Rectal smooth muscle tissue (tissue), 1 donor: Measurements from ENCODE around the gene FMN1.

Experiments
- H3K27ac ChIP-seq: one replicate; pipeline ENCODE4 v1.7.0; 2013; ENCODE audit warnings: low read depth, low read length, inconsistent platforms
- H3K27me3 ChIP-seq: one replicate; pipeline ENCODE4 v1.7.0; 2013; ENCODE audit warnings: low read length; ENCODE audit not compliant: control insufficient read depth, insufficient read depth
- H3K36me3 ChIP-seq: one replicate; pipeline ENCODE4 v1.7.0; 2013; ENCODE audit warnings: low read length; ENCODE audit not compliant: control insufficient read depth, insufficient read depth
- H3K4me1 ChIP-seq: one replicate; pipeline ENCODE4 v1.7.0; 2013; ENCODE audit warnings: low read length; ENCODE audit not compliant: control insufficient read depth, insufficient read depth
- H3K4me3 ChIP-seq: one replicate; pipeline ENCODE4 v1.7.0; 2013; ENCODE audit warnings: low read length
- H3K9ac ChIP-seq: one replicate; pipeline ENCODE4 v1.7.0; 2013; ENCODE audit warnings: low read length

Gene FMN1

GRCh38 chr15:32739522-32740063, 454.9 kb downstream of the FMN1 start:
- Histone ChIP-seq H3K4me3 (no peak overlapping the region), H3K36me3 (no peaks in the 10 kb centered on the region), H3K4me1 (no peaks in the 10 kb centered on the region), H3K9ac (no peak overlapping the region), H3K27ac (no peak overlapping the region), H3K27me3 (no peaks in the 10 kb centered on the region)

DNA sequence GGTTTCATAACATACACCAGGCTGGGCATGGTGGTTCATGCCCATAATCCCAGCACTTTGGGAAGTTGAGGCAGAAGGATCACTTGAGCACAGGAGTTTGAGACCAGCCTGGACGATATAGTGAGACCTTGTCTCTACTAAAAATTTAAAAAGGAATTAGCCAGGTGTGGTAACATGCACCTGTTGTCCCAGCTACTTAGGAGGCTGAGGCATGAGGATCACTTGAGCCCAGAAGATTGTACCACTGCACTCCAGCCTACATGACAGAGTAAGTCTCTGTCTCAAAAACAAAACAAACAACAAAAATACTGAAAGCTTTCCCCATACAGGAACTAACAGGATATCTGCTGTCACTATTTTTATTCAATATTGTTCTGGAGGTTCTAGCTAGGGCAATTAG, 455.8 kb downstream of the FMN1 start:
- no peaks in the 10 kb centered on the region for H3K4me1 ChIP-seq
- H3K9ac ChIP-seq: no peak overlapping the region
- no peak overlapping the region for H3K4me3 ChIP-seq
- H3K27me3 ChIP-seq: no peaks in the 10 kb centered on the region
- no peak overlapping the region for H3K27ac ChIP-seq
- H3K36me3 ChIP-seq: no peaks in the 10 kb centered on the region

- no peaks in the 10 kb centered on the region for H3K4me1 ChIP-seq
- H3K27ac ChIP-seq: no peak overlapping the region
- no peak overlapping the region for H3K9ac ChIP-seq
- H3K36me3 ChIP-seq: no peaks in the 10 kb centered on the region
- H3K27me3 ChIP-seq: no peaks in the 10 kb centered on the region
- no peak overlapping the region for H3K4me3 ChIP-seq
Observed at GRCh38 chr15:32737304-32737703, 457.2 kb downstream of the FMN1 start.

- Histone ChIP-seq H3K36me3 (no peaks in the 10 kb centered on the region), H3K4me3 (no peak overlapping the region), H3K27ac (no peak overlapping the region), H3K9ac (no peak overlapping the region), H3K4me1 (no peaks in the 10 kb centered on the region), H3K27me3 (no peaks in the 10 kb centered on the region)
Observed at GRCh38 chr15:32736701-32737061, 457.8 kb downstream of the FMN1 start.

GRCh38 chr15:32735989-32736700, 458.4 kb downstream of the FMN1 start:
- Histone ChIP-seq H3K4me1 (no peaks in the 10 kb centered on the region), H3K27ac (no peak overlapping the region), H3K27me3 (no peaks in the 10 kb centered on the region), H3K36me3 (no peaks in the 10 kb centered on the region), H3K4me3 (no peak overlapping the region), H3K9ac (no peak overlapping the region)

GRCh38 chr15:32733281-32733680, 461.2 kb downstream of the FMN1 start:
- Histone ChIP-seq H3K27me3 (no peaks in the 10 kb centered on the region), H3K36me3 (no peaks in the 10 kb centered on the region)

DNA sequence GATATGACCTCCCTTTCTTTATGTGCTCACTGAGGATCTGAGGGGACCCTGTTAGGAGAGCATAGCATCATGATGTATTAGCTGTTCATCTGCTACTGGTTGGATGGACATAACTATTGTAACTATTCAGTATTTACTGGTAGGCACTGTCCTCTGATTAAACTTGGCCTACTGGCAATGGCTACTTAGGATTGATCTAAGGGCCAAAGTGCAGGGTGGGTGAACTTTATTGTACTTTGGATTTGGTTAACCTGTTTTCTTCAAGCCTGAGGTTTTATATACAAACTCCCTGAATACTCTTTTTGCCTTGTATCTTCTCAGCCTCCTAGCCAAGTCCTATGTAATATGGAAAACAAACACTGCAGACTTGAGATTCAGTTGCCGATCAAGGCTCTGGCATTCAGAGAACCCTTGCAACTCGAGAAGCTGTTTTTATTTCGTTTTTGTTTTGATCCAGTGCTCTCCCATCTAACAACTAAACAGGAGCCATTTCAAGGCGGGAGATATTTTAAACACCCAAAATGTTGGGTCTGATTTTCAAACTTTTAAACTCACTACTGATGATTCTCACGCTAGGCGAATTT, 461.8 kb downstream of the FMN1 start:
- no peaks in the 10 kb centered on the region for H3K4me1 ChIP-seq
- no peak overlapping the region for H3K27ac ChIP-seq
- H3K36me3 ChIP-seq: no peaks in the 10 kb centered on the region
- H3K4me3 ChIP-seq: no peak overlapping the region
- no peak overlapping the region for H3K9ac ChIP-seq
- H3K27me3 ChIP-seq: no peaks in the 10 kb centered on the region

More at GRCh38 chr15:32733281-32733680, 461.2 kb downstream of the FMN1 start:
- H3K4me1 ChIP-seq: no peaks in the 10 kb centered on the region
- H3K4me3 ChIP-seq: no peak overlapping the region
- no peak overlapping the region for H3K27ac ChIP-seq
- H3K9ac ChIP-seq: no peak overlapping the region

DNA sequence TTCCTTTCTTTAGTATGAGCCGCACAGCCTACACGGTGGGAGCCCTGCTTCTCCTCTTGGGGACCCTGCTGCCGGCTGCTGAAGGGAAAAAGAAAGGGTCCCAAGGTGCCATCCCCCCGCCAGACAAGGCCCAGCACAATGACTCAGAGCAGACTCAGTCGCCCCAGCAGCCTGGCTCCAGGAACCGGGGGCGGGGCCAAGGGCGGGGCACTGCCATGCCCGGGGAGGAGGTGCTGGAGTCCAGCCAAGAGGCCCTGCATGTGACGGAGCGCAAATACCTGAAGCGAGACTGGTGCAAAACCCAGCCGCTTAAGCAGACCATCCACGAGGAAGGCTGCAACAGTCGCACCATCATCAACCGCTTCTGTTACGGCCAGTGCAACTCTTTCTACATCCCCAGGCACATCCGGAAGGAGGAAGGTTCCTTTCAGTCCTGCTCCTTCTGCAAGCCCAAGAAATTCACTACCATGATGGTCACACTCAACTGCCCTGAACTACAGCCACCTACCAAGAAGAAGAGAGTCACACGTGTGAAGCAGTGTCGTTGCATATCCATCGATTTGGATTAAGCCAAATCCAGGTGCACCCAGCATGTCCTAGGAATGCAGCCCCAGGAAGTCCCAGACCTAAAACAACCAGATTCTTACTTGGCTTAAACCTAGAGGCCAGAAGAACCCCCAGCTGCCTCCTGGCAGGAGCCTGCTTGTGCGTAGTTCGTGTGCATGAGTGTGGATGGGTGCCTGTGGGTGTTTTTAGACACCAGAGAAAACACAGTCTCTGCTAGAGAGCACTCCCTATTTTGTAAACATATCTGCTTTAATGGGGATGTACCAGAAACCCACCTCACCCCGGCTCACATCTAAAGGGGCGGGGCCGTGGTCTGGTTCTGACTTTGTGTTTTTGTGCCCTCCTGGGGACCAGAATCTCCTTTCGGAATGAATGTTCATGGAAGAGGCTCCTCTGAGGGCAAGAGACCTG, 463.5 kb downstream of the FMN1 start:
- H3K4me1 ChIP-seq: no peaks in the 10 kb centered on the region
- H3K9ac ChIP-seq: no peak overlapping the region
- no peaks in the 10 kb centered on the region for H3K36me3 ChIP-seq
- H3K4me3 ChIP-seq: no peak overlapping the region
- no peak overlapping the region for H3K27ac ChIP-seq
- H3K27me3 ChIP-seq: no peaks in the 10 kb centered on the region

- Histone ChIP-seq H3K27ac (no peak overlapping the region), H3K4me1 (no peaks in the 10 kb centered on the region), H3K36me3 (no peaks in the 10 kb centered on the region), H3K27me3 (no peaks in the 10 kb centered on the region), H3K4me3 (no peak overlapping the region), H3K9ac (no peak overlapping the region)
Observed at GRCh38 chr15:32729700-32730395, 464.7 kb downstream of the FMN1 start.

DNA sequence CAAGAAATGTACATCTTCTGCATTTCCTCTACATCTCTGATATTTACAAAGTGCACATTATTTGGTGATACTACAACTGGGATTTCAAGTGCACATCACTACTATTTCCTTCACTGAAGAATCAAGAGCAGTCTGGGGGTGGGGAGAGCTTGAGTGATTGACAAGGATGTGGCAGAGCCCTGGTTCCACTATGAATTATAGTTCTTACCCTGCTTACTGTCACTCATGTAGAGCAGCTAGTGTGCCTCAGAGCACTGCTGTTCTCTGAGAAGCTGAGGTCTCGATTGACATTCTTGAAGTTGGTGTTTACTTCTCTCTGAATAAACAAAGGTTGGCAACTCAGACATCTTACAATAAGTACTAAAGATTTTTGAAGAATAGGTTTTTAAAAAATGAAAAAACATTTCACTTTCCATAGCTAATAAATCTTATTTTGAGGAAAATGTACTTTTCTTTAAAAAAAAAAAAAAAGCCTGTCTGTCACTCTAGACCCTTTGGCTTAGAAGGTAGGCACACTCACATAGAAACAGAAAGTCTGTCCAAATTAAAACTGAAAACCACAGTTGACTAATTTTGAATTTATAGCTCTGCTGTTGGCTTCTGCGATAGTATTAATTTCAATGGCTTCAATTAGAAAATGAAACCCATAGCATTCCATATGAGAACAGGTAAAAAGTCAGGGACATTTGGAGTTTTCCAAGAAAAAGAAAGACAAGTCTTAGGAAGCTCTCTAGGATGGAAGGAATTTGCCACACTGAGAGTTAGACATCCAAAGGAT, 471.2 kb downstream of the FMN1 start:
- no peaks in the 10 kb centered on the region for H3K4me1 ChIP-seq

DNA sequence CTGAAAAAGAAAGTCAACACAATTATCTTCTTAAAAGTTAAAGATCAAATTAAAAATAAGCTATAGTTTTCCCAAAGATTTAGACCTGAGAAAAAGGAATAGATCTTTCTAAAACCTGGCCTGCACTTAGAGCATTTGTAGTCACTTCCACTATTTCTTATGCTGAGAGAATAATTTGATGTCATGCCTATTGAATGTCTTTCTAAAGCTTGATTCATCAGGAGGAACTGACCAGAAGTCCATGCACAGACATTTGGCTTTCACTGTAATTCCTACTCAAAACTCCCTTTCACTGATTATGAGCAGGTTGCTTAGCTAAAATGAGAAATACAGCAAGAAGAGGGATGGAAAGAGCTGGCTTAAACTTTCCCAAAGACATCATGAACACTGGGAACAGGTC, 472.4 kb downstream of the FMN1 start:
- no peak overlapping the region for H3K4me3 ChIP-seq
- H3K36me3 ChIP-seq: no peaks in the 10 kb centered on the region
- peaks cover 9% of the 10 kb centered on the region for H3K27me3 ChIP-seq
- H3K27ac ChIP-seq: no peak overlapping the region
- no peaks in the 10 kb centered on the region for H3K4me1 ChIP-seq
- H3K9ac ChIP-seq: no peak overlapping the region

More for the DNA sequence above, 471.2 kb downstream of the FMN1 start:
- peaks cover 5% of the 10 kb centered on the region for H3K27me3 ChIP-seq
- no peaks in the 10 kb centered on the region for H3K36me3 ChIP-seq
- H3K9ac ChIP-seq: no peak overlapping the region
- H3K4me3 ChIP-seq: no peak overlapping the region
- no peak overlapping the region for H3K27ac ChIP-seq
